SK-N-SH (cell line): ENCODE results near the gene PDE2A. TPM values are rescaled to one million over a fixed set of nuclear protein-coding genes. Genes with fewer than 3 reads are reported as not detected.
A peak's percentile ranks its signal among the peaks of the same experiment; 100 is the strongest.
"Not testable (repeated sequence)": the region's sequence is repeated elsewhere in the genome, so short reads cannot be mapped to it uniquely, and the experiment has no call there.

Experiments
- CTCF ChIA-PET: fragments of 300-600, 350-600 bp; formaldehyde crosslinking; extraction: SDS; loops from one replicate; lab custom pipeline; 2021; lab: Yijun Ruan, JAX
- POLR2A ChIA-PET: fragments of 350-600 bp; sonication (Branson Sonifier 250); formaldehyde crosslinking; extraction: SDS; loops from one replicate; lab custom pipeline; 2020; ENCODE audit warnings: antibody characterized with exemption, inconsistent platforms; lab: Yijun Ruan, JAX
- DNase-seq: peaks from one replicate; pipeline ENCODE4 v3.0.0; 2012
- H2AFZ ChIP-seq: fragments of 200-600 bp; sonication (generic); 2 replicates; pipeline ENCODE4 v1.8.1; 2016; ENCODE audit warnings: antibody characterized with exemption, mild to moderate bottlenecking, low read depth
- H3F3A ChIP-seq: fragments of 200-600 bp; sonication (generic); replicated peaks from 2 replicates; pipeline ENCODE3; 2016; ENCODE audit warnings: antibody characterized with exemption, mild to moderate bottlenecking; ENCODE audit not compliant: insufficient read depth
- H3K27ac ChIP-seq, 2 experiments: fragments of 200-500 bp in 1 of 2; fragments of 200-600 bp in 1 of 2; sonication (Bioruptor generic) in 1 of 2; sonication (generic), shearing (Covaris generic) in 1 of 2; 2 replicates each; pipeline versions ENCODE4 v1.5.1 to v1.6.1; 2014 to 2016; ENCODE audit warnings: low read depth in 2 of 2, inconsistent platforms in 1 of 2, low read length in 1 of 2, mild to moderate bottlenecking in 1 of 2, mixed read lengths in 1 of 2
- H3K27me3 ChIP-seq: fragments of 200-600 bp; sonication (generic), shearing (Covaris generic); 2 replicates; pipeline ENCODE4 v1.6.1; 2016; ENCODE audit warnings: mixed run types; ENCODE audit not compliant: insufficient read depth
- H3K36me3 ChIP-seq, 2 experiments: fragments of 200-500 bp in 1 of 2; fragments of 200-600 bp in 1 of 2; sonication (Bioruptor generic) in 1 of 2; sonication (generic) in 1 of 2; replicated peaks in 1 of 2; 2 replicates each; pipeline versions ENCODE3 to v1.5.1; 2014 to 2016; ENCODE audit warnings: low read length in 1 of 2, mild to moderate bottlenecking in 1 of 2; ENCODE audit not compliant: insufficient read depth in 2 of 2, control insufficient read depth in 1 of 2
- H3K4me1 ChIP-seq, 2 experiments: fragments of 200-500 bp in 1 of 2; fragments of 200-600 bp in 1 of 2; sonication (Bioruptor generic) in 1 of 2; sonication (generic), shearing (Covaris generic) in 1 of 2; 2 replicates each; pipeline versions ENCODE4 v1.5.1 to v1.6.1; 2014 to 2016; ENCODE audit warnings: low read depth in 1 of 2, low read length in 1 of 2, mixed run types in 1 of 2; ENCODE audit not compliant: insufficient read depth in 2 of 2, control insufficient read depth in 1 of 2
- H3K4me2 ChIP-seq: fragments of 200-600 bp; sonication (generic), shearing (Covaris generic); 2 replicates; pipeline ENCODE4 v1.6.1; 2017; ENCODE audit warnings: mixed run types
- H3K4me3 ChIP-seq, 2 experiments: fragments of 200-500 bp in 1 of 2; fragments of 200-600 bp in 1 of 2; sonication (Bioruptor generic) in 1 of 2; sonication (generic), shearing (Covaris generic) in 1 of 2; 2 replicates each; pipeline versions ENCODE4 v1.5.1 to v1.8.1; 2014 to 2016; ENCODE audit warnings: low read depth in 2 of 2, inconsistent platforms in 1 of 2, low read length in 1 of 2, mild to moderate bottlenecking in 1 of 2, mixed read lengths in 1 of 2, moderate library complexity in 1 of 2
- H3K79me2 ChIP-seq: fragments of 200-600 bp; sonication (generic); 2 replicates; pipeline ENCODE4 v1.8.1; 2017; ENCODE audit warnings: mild to moderate bottlenecking; ENCODE audit not compliant: insufficient read depth
- H3K9ac ChIP-seq: fragments of 200-600 bp; sonication (generic); 2 replicates; pipeline ENCODE4 v1.6.1; 2017; ENCODE audit warnings: mixed run types
- H3K9me2 ChIP-seq: fragments of 200-600 bp; sonication (generic); 2 replicates; pipeline ENCODE4 v1.6.1; 2017; ENCODE audit warnings: mixed run types
- H3K9me3 ChIP-seq: fragments of 200-600 bp; sonication (generic); 2 replicates; pipeline ENCODE4 v1.6.1; 2017; ENCODE audit warnings: mixed run types, mild to moderate bottlenecking, moderate library complexity
- H4K20me1 ChIP-seq: fragments of 200-600 bp; sonication (generic); 2 replicates; pipeline ENCODE4 v1.6.1; 2017; ENCODE audit warnings: mild to moderate bottlenecking, mixed run types; ENCODE audit not compliant: insufficient read depth
- CHD2 ChIP-seq: fragments of 150-350 bp; IDR thresholded peaks from 2 replicates; pipeline ENCODE4 v1.6.1; 2018; ENCODE audit warnings: low read length; ENCODE audit not compliant: partially characterized antibody
- ELF1 ChIP-seq: IDR thresholded peaks from 2 replicates; pipeline ENCODE4 v1.4.0; 2012
- EP300 ChIP-seq, 2 experiments: IDR thresholded peaks; 2 replicates each; pipeline versions ENCODE4 v1.4.0 to v1.6.1; 2012; ENCODE audit warnings: borderline replicate concordance in 1 of 2, low read depth in 1 of 2, low read length in 1 of 2
- FOSL2 ChIP-seq: IDR thresholded peaks from 2 replicates; pipeline ENCODE4 v1.4.0; 2012; ENCODE audit warnings: low read depth, mild to moderate bottlenecking, moderate library complexity, borderline replicate concordance
- FOXJ3 ChIP-seq: sonication (generic); formaldehyde crosslinking; IDR thresholded peaks from 2 replicates; pipeline ENCODE4 v1.5.1; 2020; ENCODE audit warnings: mild to moderate bottlenecking, missing genetic modification reagents
- GABPA ChIP-seq: IDR thresholded peaks from 2 replicates; pipeline ENCODE4 v1.4.0; 2012; ENCODE audit warnings: low read depth, mild to moderate bottlenecking
- GATA2 ChIP-seq: sonication (generic); formaldehyde crosslinking; IDR thresholded peaks from 2 replicates; pipeline ENCODE4 v1.5.0; 2020; ENCODE audit warnings: mild to moderate bottlenecking, missing genetic modification reagents
- JUND ChIP-seq: IDR thresholded peaks from 2 replicates; pipeline ENCODE4 v1.4.0; 2012
- MEF2A ChIP-seq: IDR thresholded peaks from 2 replicates; pipeline ENCODE4 v1.4.0; 2012; ENCODE audit warnings: low read depth, borderline replicate concordance
- MXI1 ChIP-seq: IDR thresholded peaks from 2 replicates; pipeline ENCODE4 v1.6.1; 2012; ENCODE audit warnings: mild to moderate bottlenecking, low read depth, low read length, improper control_type of control experiment
- POLR2AphosphoS5 ChIP-seq: IDR thresholded peaks from 2 replicates; pipeline ENCODE4 v1.6.1; 2012; ENCODE audit warnings: low read depth, low read length
- RFX5 ChIP-seq: IDR thresholded peaks from 2 replicates; pipeline ENCODE4 v1.6.1; 2012; ENCODE audit warnings: mild to moderate bottlenecking, improper control_type of control experiment, low read length
- RXRA ChIP-seq: IDR thresholded peaks from 2 replicates; pipeline ENCODE4 v1.4.0; 2012; ENCODE audit warnings: low read depth, mild to moderate bottlenecking, borderline replicate concordance
- SIN3A ChIP-seq: IDR thresholded peaks from 2 replicates; pipeline ENCODE4 v1.6.1; 2012; ENCODE audit warnings: low read depth, mild to moderate bottlenecking, low read length, moderate library complexity, borderline replicate concordance
- SMC3 ChIP-seq: IDR thresholded peaks from 2 replicates; pipeline ENCODE4 v1.6.1; 2012; ENCODE audit warnings: low read depth, low read length, improper control_type of control experiment
- TCF12 ChIP-seq: IDR thresholded peaks from 2 replicates; pipeline ENCODE4 v1.4.0; 2012
- TEAD4 ChIP-seq: IDR thresholded peaks from 2 replicates; pipeline ENCODE4 v1.4.0; 2012; ENCODE audit warnings: mild to moderate bottlenecking, borderline replicate concordance; ENCODE audit not compliant: insufficient read depth
- WGBS: methylation state at CpG from one replicate; pipeline ENCODE4 v1.1.6; 2017; ENCODE audit warnings: low lambda C conversion rate; 5-methylcytosine and 5-hydroxymethylcytosine counted together
- polyA plus RNA-seq, 3 experiments: library from polyadenylated mRNA; depleted of rRNA; stranded (reverse); fragments of >200 nt; gene quantifications; 2 replicates each; pipeline ENCODE4 v1.2.3, GENCODE V29; 2012
- TF ChIP-seq, protein P1 (sequence below): IDR thresholded peaks from 2 replicates; pipeline ENCODE4 v1.6.1; 2012; ENCODE audit warnings: mild to moderate bottlenecking, low read depth, low read length, moderate library complexity
- TF ChIP-seq, protein P2 (sequence below): IDR thresholded peaks from 2 replicates; pipeline ENCODE4 v1.4.0; 2012; ENCODE audit warnings: low read depth, borderline replicate concordance
- TF ChIP-seq, protein P3 (sequence below): fragments of 200-600 bp; sonication (generic); IDR thresholded peaks from 2 replicates; pipeline ENCODE4 v1.6.1; 2017; ENCODE audit warnings: antibody characterized with exemption, mild to moderate bottlenecking, moderate library complexity
- TF ChIP-seq, protein P4 (sequence below): IDR thresholded peaks from 2 replicates; pipeline ENCODE4; 2012

PDE2A gene
- polyA plus RNA-seq, 1 of the 3 experiments (the other 2 are of a cell fraction), result 0.43 TPM

DNA sequence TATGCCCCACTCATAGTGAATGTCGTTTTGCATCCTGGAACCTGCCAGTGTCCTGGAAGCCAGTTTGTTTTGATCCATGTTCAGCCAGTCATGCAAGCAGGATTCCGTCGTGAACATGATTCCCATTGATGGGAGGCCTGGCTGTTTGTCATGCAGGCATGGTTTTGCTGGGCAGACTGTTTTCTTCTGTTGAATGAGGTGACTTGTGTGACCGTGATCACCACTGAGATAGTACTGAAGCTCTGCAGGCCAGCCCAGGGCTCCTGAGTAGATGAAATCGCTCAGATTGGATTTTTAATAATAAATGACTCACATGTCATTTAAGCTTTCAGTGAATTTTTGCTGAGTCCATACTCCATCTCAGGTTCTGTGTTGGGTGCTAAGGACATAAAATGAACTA lies 117.8 kb downstream of the PDE2A start:
- H3K4me1 ChIP-seq, result peaks cover 0 to 13% of the 10 kb centered on the region in 2 experiments; a peak in 1 of 4 replicates
- H3K9ac ChIP-seq, result no peak overlapping the region
- no peaks in the 10 kb centered on the region for H3K9me2 ChIP-seq
- no peaks in the 10 kb centered on the region for H3F3A ChIP-seq
- H3K79me2 ChIP-seq, result no peaks in the 10 kb centered on the region
- peaks cover 15% of the 10 kb centered on the region for H3K27me3 ChIP-seq
- H2AFZ ChIP-seq, result no peak overlapping the region
- ChIA-PET CTCF (interaction anchor here (0.9 to 3.2 kb wide), 4 partner anchors 17 to 128 kb away, joined by 3 to 15 read pairs (median 8); partner anchors contain the start of gene CLPB), POLR2A (no interaction called here)
- no peak overlapping the region for H3K4me2 ChIP-seq
- 28% methylated on average over 5 of the region's 5 CpGs for WGBS
- H3K4me3 ChIP-seq, result no peak overlapping the region
- no peak for DNase-seq
- H4K20me1 ChIP-seq, result no peaks in the 10 kb centered on the region
- no peaks in the 10 kb centered on the region for H3K36me3 ChIP-seq
- H3K9me3 ChIP-seq, result no peaks in the 10 kb centered on the region
- TF ChIP-seq, protein P1, sequence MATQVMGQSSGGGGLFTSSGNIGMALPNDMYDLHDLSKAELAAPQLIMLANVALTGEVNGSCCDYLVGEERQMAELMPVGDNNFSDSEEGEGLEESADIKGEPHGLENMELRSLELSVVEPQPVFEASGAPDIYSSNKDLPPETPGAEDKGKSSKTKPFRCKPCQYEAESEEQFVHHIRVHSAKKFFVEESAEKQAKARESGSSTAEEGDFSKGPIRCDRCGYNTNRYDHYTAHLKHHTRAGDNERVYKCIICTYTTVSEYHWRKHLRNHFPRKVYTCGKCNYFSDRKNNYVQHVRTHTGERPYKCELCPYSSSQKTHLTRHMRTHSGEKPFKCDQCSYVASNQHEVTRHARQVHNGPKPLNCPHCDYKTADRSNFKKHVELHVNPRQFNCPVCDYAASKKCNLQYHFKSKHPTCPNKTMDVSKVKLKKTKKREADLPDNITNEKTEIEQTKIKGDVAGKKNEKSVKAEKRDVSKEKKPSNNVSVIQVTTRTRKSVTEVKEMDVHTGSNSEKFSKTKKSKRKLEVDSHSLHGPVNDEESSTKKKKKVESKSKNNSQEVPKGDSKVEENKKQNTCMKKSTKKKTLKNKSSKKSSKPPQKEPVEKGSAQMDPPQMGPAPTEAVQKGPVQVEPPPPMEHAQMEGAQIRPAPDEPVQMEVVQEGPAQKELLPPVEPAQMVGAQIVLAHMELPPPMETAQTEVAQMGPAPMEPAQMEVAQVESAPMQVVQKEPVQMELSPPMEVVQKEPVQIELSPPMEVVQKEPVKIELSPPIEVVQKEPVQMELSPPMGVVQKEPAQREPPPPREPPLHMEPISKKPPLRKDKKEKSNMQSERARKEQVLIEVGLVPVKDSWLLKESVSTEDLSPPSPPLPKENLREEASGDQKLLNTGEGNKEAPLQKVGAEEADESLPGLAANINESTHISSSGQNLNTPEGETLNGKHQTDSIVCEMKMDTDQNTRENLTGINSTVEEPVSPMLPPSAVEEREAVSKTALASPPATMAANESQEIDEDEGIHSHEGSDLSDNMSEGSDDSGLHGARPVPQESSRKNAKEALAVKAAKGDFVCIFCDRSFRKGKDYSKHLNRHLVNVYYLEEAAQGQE, result no peak
- TF ChIP-seq, protein P2, sequence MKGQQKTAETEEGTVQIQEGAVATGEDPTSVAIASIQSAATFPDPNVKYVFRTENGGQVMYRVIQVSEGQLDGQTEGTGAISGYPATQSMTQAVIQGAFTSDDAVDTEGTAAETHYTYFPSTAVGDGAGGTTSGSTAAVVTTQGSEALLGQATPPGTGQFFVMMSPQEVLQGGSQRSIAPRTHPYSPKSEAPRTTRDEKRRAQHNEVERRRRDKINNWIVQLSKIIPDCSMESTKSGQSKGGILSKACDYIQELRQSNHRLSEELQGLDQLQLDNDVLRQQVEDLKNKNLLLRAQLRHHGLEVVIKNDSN, result no peak
- TF ChIP-seq SIN3A (no peak), MXI1 (peak; percentile 43; the same call in 1 of the 2 replicates), FOSL2 (no peak), CHD2 (no peak), JUND (no peak), GATA2 (CRISPR knock-in tag) (peak; percentile 56), TEAD4 (no peak), MEF2A (no peak), POLR2AphosphoS5 (no peak), RXRA (no peak), GABPA (no peak), SMC3 (no peak), TCF12 (no peak), RFX5 (no peak), FOXJ3 (no peak), EP300 (IDR thresholded peaks at IDR 0.05; ENCODE audit: borderline replicate concordance in 1 of 2, low read depth in 1 of 2, low read length in 1 of 2) (peak in 1 of 2 experiments; percentile 20; a peak in 1 of 4 replicates), ELF1 (no peak)
- TF ChIP-seq, protein P3, sequence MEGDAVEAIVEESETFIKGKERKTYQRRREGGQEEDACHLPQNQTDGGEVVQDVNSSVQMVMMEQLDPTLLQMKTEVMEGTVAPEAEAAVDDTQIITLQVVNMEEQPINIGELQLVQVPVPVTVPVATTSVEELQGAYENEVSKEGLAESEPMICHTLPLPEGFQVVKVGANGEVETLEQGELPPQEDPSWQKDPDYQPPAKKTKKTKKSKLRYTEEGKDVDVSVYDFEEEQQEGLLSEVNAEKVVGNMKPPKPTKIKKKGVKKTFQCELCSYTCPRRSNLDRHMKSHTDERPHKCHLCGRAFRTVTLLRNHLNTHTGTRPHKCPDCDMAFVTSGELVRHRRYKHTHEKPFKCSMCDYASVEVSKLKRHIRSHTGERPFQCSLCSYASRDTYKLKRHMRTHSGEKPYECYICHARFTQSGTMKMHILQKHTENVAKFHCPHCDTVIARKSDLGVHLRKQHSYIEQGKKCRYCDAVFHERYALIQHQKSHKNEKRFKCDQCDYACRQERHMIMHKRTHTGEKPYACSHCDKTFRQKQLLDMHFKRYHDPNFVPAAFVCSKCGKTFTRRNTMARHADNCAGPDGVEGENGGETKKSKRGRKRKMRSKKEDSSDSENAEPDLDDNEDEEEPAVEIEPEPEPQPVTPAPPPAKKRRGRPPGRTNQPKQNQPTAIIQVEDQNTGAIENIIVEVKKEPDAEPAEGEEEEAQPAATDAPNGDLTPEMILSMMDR, result no peak
- TF ChIP-seq, protein P4, sequence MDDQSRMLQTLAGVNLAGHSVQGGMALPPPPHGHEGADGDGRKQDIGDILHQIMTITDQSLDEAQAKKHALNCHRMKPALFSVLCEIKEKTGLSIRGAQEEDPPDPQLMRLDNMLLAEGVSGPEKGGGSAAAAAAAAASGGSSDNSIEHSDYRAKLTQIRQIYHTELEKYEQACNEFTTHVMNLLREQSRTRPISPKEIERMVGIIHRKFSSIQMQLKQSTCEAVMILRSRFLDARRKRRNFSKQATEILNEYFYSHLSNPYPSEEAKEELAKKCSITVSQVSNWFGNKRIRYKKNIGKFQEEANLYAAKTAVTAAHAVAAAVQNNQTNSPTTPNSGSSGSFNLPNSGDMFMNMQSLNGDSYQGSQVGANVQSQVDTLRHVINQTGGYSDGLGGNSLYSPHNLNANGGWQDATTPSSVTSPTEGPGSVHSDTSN, result no peak
- no peak overlapping the region for H3K27ac ChIP-seq

DNA sequence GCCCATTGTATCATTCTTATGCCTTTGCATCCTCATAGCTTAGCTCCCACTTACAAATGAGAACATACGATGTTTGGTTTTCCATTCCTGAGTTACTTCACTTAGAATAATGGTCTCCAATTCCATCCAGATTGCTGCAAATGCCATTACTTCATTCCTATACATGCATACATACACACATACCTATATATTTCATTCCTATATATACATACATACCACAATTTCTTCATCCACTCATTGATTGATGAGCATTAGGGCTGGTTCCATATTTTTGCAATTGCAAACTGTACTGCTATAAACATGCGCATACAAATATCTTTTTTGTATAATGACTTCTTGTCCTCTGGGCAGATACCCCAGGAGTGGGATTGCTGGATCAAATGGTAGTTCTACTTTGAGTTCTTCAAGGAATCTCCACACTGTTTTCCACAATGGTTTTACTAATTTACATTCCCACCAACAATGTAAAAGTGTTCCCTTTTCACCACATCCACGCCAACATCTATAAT lies 119.2 kb downstream of the PDE2A start:
- H3K36me3 ChIP-seq, H3K4me3 ChIP-seq, H3K27ac ChIP-seq, H3K4me2 ChIP-seq, H3K9me2 ChIP-seq, H3F3A ChIP-seq, H2AFZ ChIP-seq, H3K9me3 ChIP-seq, H4K20me1 ChIP-seq, H3K9ac ChIP-seq, POLR2A ChIA-PET, DNase-seq, H3K79me2 ChIP-seq: not testable (repeated sequence)
- Histone ChIP-seq H3K27me3 (peaks cover 15% of the 10 kb centered on the region), H3K4me1 (peaks cover 0 to 13% of the 10 kb centered on the region in 2 experiments; a peak in 1 of 4 replicates)
- CTCF ChIA-PET, result interaction anchor here (0.8 to 3.2 kb wide), 3 partner anchors 18 to 84 kb away, joined by 3 to 18 read pairs (median 15); no protein-coding TSS in a partner anchor
- WGBS, result 83% methylated on average over 3 of the region's 3 CpGs
